ENCODE data around the gene SCARF2. TPM values are rescaled to one million over a fixed set of nuclear protein-coding genes. Genes with fewer than 3 reads are reported as not detected.

SCARF2 gene
- total and polyA plus RNA-seq, 2 donors (not counting 1 experiment from before 2014, with no cell fraction given), result 8.1 to 14.5 TPM

DNA sequence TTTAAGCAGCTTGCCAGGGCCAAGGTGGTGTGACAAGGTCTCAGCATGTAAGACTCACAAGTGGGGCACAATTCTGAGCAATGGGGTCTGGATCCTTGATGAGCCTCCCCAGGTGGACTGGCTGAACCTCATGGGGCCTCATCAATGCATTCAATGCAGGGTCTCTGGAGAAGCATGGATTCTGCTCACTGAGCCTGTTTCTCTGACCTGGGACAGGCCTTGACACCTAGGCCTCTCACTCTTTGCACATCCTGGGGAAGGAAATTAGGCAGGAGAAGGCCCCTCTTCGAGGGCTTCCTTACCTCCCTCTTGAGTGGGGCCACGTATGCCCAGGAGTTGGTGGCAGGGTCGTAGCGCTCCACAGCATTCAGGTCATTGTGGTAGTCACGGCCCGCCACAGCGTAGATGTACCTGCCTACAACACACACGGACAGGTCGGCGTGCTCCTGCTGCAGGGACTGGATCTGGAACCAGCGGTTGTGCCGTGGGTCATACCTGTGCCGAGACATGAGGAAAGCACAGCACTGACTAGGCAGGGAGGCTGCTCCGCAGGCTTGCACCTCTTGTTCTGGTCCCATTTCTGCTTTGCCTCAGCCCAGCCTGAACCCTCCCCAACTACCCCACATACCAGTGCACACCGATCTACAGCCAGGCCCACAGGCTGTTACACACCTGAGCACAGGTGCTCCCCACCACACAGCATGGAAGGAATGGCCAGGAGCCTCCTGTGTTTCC, 20.0 kb upstream of the SCARF2 start:
- no peak for DNase-seq (ENCODE audit: low read depth in 2 of 2)

DNA sequence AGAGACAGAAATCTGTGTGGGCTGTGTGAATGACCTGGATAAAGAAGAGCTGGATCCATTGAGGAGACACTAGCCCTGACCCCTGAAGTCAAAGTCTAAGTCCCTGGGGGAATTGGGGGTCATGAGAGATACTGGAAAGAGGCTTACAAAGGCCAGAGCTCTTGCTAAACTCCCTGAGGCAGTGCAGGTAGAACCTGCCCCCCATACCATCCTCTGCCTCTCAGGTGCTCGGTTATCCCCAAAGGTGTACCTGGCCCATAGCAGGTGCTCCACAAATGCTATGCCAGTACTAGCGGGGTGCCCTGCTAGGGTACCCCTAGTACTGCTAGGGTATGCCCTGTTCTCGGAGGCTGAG, 19.1 kb upstream of the SCARF2 start:
- Histone ChIP-seq H3K27me3 (ENCODE audit: control insufficient read depth, insufficient read depth, low read length) (no peaks in the 10 kb centered on the region), H3K27ac (ENCODE audit: insufficient read depth, low read length) (no peak overlapping the region), H2AFZ (ENCODE audit: low read length) (no peak overlapping the region), H3K79me2 (ENCODE audit: control insufficient read depth, insufficient read depth, low read length) (no peaks in the 10 kb centered on the region), H4K20me1 (ENCODE audit: control insufficient read depth, extremely low read depth, insufficient read depth, low read length) (no peaks in the 10 kb centered on the region), H3K9me3 (ENCODE audit: control insufficient read depth, insufficient read depth, low read depth, low read length) (no peaks in the 10 kb centered on the region), H3K4me3 (replicated peaks in 1 of 4; ENCODE audit: control extremely low read depth in 1 of 4, insufficient read depth in 1 of 4, low read depth in 3 of 4, low read length in 4 of 4) (no peak overlapping the region), H3K4me1 (ENCODE audit: control insufficient read depth, extremely low read depth, insufficient read depth, low read length) (no peaks in the 10 kb centered on the region), H3K4me2 (ENCODE audit: extremely low read depth, insufficient read depth, low read length) (no peak overlapping the region), H3K36me3 (ENCODE audit: control insufficient read depth, insufficient read depth, low read length) (no peaks in the 10 kb centered on the region), H3K9ac (ENCODE audit: insufficient read depth, low read length) (no peak overlapping the region)
- DNase-seq (ENCODE audit: low read depth in 2 of 2), result no peak
- TF ChIP-seq EZH2 (IDR thresholded peaks at IDR 0.05; ENCODE audit: low read length, missing control alignments), result no peak
- TF ChIP-seq, protein P1, sequence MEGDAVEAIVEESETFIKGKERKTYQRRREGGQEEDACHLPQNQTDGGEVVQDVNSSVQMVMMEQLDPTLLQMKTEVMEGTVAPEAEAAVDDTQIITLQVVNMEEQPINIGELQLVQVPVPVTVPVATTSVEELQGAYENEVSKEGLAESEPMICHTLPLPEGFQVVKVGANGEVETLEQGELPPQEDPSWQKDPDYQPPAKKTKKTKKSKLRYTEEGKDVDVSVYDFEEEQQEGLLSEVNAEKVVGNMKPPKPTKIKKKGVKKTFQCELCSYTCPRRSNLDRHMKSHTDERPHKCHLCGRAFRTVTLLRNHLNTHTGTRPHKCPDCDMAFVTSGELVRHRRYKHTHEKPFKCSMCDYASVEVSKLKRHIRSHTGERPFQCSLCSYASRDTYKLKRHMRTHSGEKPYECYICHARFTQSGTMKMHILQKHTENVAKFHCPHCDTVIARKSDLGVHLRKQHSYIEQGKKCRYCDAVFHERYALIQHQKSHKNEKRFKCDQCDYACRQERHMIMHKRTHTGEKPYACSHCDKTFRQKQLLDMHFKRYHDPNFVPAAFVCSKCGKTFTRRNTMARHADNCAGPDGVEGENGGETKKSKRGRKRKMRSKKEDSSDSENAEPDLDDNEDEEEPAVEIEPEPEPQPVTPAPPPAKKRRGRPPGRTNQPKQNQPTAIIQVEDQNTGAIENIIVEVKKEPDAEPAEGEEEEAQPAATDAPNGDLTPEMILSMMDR (conservative IDR thresholded peaks at IDR 0.05 in 1 of 2, IDR thresholded peaks at IDR 0.05 in 1 of 2; ENCODE audit: low read depth in 1 of 2, low read length in 2 of 2), result no peak

More for the DNA sequence above, 20.0 kb upstream of the SCARF2 start:
- Histone ChIP-seq H3K4me2 (ENCODE audit: extremely low read depth, insufficient read depth, low read length) (no peak overlapping the region), H4K20me1 (ENCODE audit: control insufficient read depth, extremely low read depth, insufficient read depth, low read length) (no peaks in the 10 kb centered on the region), H3K79me2 (ENCODE audit: control insufficient read depth, insufficient read depth, low read length) (no peaks in the 10 kb centered on the region), H3K9me3 (ENCODE audit: control insufficient read depth, insufficient read depth, low read depth, low read length) (no peaks in the 10 kb centered on the region), H3K9ac (ENCODE audit: insufficient read depth, low read length) (no peak overlapping the region), H3K4me3 (replicated peaks in 1 of 4; ENCODE audit: control extremely low read depth in 1 of 4, insufficient read depth in 1 of 4, low read depth in 3 of 4, low read length in 4 of 4) (no peak overlapping the region), H3K27me3 (ENCODE audit: control insufficient read depth, insufficient read depth, low read length) (no peaks in the 10 kb centered on the region), H3K36me3 (ENCODE audit: control insufficient read depth, insufficient read depth, low read length) (no peaks in the 10 kb centered on the region), H3K4me1 (ENCODE audit: control insufficient read depth, extremely low read depth, insufficient read depth, low read length) (no peaks in the 10 kb centered on the region), H2AFZ (ENCODE audit: low read length) (no peak overlapping the region), H3K27ac (ENCODE audit: insufficient read depth, low read length) (no peak overlapping the region)
- TF ChIP-seq EZH2 (IDR thresholded peaks at IDR 0.05; ENCODE audit: low read length, missing control alignments), result no peak
- TF ChIP-seq, protein P1 (conservative IDR thresholded peaks at IDR 0.05 in 1 of 2, IDR thresholded peaks at IDR 0.05 in 1 of 2; ENCODE audit: low read depth in 1 of 2, low read length in 2 of 2), result no peak

DNA sequence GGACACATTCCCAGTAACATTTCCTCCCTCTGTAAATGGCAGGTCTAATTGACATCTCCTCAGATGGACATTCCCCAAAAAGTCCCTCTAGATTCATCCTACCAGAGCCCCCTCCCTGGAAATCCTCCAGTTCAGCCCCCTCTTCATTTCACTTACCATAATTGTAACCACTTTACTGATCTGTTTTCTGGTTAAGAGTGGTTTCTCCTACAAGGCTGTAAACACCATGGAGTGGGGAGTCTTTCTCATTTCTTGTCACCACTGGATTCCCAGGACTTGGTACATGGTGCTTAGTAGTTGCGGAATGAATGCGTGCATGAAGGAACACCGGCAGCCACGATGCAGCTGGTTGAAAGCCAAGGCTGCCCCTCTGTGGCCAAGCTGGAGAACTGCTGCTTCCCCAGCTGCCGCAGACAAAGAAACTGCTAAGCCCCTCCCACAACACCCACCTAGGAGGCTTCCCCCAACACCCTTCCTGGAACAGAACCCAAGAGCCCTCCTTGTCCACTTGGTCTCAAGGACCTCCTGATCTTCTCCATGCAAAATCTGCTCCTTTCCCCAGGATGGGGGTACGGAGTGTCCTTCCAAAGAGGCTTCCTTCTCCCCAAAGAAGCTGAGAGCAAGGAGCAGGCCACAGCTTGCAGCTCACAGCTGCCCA, 18.6 kb upstream of the SCARF2 start:
- Histone ChIP-seq H3K9ac (ENCODE audit: insufficient read depth, low read length) (no peak overlapping the region), H3K4me2 (ENCODE audit: extremely low read depth, insufficient read depth, low read length) (no peak overlapping the region), H3K9me3 (ENCODE audit: control insufficient read depth, insufficient read depth, low read depth, low read length) (no peaks in the 10 kb centered on the region), H2AFZ (ENCODE audit: low read length) (no peak overlapping the region), H4K20me1 (ENCODE audit: control insufficient read depth, extremely low read depth, insufficient read depth, low read length) (no peaks in the 10 kb centered on the region), H3K36me3 (ENCODE audit: control insufficient read depth, insufficient read depth, low read length) (no peaks in the 10 kb centered on the region), H3K79me2 (ENCODE audit: control insufficient read depth, insufficient read depth, low read length) (no peaks in the 10 kb centered on the region), H3K4me3 (replicated peaks in 1 of 4; ENCODE audit: control extremely low read depth in 1 of 4, insufficient read depth in 1 of 4, low read depth in 3 of 4, low read length in 4 of 4) (no peak overlapping the region), H3K27me3 (ENCODE audit: control insufficient read depth, insufficient read depth, low read length) (no peaks in the 10 kb centered on the region), H3K27ac (ENCODE audit: insufficient read depth, low read length) (no peak overlapping the region), H3K4me1 (ENCODE audit: control insufficient read depth, extremely low read depth, insufficient read depth, low read length) (no peaks in the 10 kb centered on the region)
- TF ChIP-seq EZH2 (IDR thresholded peaks at IDR 0.05; ENCODE audit: low read length, missing control alignments), result no peak
- TF ChIP-seq, protein P1 (conservative IDR thresholded peaks at IDR 0.05 in 1 of 2, IDR thresholded peaks at IDR 0.05 in 1 of 2; ENCODE audit: low read depth in 1 of 2, low read length in 2 of 2), result peak; percentile 84 to 97
- peak; percentile 83 to 85 for DNase-seq (ENCODE audit: low read depth in 2 of 2)
